HEK293 (cell line): ENCODE results near the gene BCL2L13.

Source experiments
- CTCF ChIA-PET: fragments of 350-600 bp; formaldehyde crosslinking; extraction: SDS; loops from one replicate; lab custom pipeline; 2021; ENCODE audit warnings: antibody characterized with exemption; lab: Yijun Ruan, JAX
- POLR2A ChIA-PET: fragments of 300-600 bp; formaldehyde crosslinking; extraction: SDS; loops from one replicate; lab custom pipeline; 2020; ENCODE audit warnings: antibody characterized with exemption, inconsistent platforms; lab: Yijun Ruan, JAX
- H3K27ac ChIP-seq: fragments of 200-500 bp; sonication (Bioruptor generic); 2 replicates; pipeline ENCODE4 v1.5.1; 2014; ENCODE audit warnings: low read depth, low read length, control low read depth, inconsistent platforms; ENCODE audit errors: extremely low read depth
- H3K36me3 ChIP-seq, 2 experiments: fragments of 200-500 bp in 1 of 2; sonication (Bioruptor generic) in 1 of 2; 1 replicate in 1 of 2; 2 replicates in 1 of 2; pipeline ENCODE4 v1.5.1; 2014 to 2017; ENCODE audit warnings: inconsistent platforms in 2 of 2, low read length in 2 of 2; ENCODE audit not compliant: control insufficient read depth in 2 of 2, insufficient read depth in 1 of 2
- H3K4me1 ChIP-seq: fragments of 200-500 bp; sonication (Bioruptor generic); 2 replicates; pipeline ENCODE4 v1.5.1; 2014; ENCODE audit warnings: mild to moderate bottlenecking, low read length, inconsistent platforms; ENCODE audit not compliant: control insufficient read depth, insufficient read depth
- H3K4me3 ChIP-seq: 2 replicates; pipeline ENCODE4 v1.5.1; 2011; ENCODE audit warnings: low read depth, mild to moderate bottlenecking, control low read depth, low read length, moderate library complexity
- H3K9me3 ChIP-seq: fragments of 200-500 bp; sonication (Bioruptor generic); 2 replicates; pipeline ENCODE4 v1.5.1; 2014; ENCODE audit warnings: low read depth, low read length, inconsistent platforms; ENCODE audit not compliant: control insufficient read depth, insufficient read depth
- GLIS1 ChIP-seq: fragments of 450-650 bp; formaldehyde crosslinking; IDR thresholded peaks from 2 replicates; pipeline ENCODE4 v1.5.1; 2016; ENCODE audit warnings: missing biosample characterization, missing genetic modification characterization
- HOXA7 ChIP-seq: sonication (generic); formaldehyde crosslinking; IDR thresholded peaks from 2 replicates; pipeline ENCODE4 v1.8.1; 2022; ENCODE audit warnings: missing genetic modification reagents, borderline replicate concordance
- ZBTB21 ChIP-seq: fragments of 450-650 bp; formaldehyde crosslinking; IDR thresholded peaks from 2 replicates; pipeline ENCODE4 v1.5.1; 2017; ENCODE audit warnings: missing biosample characterization, missing genetic modification characterization
- ZBTB48 ChIP-seq: fragments of 450-650 bp; formaldehyde crosslinking; IDR thresholded peaks from 2 replicates; pipeline ENCODE4 v1.5.1; 2016; ENCODE audit warnings: missing biosample characterization, missing genetic modification characterization
- ZBTB7A ChIP-seq: fragments of 450-650 bp; formaldehyde crosslinking; IDR thresholded peaks from 2 replicates; pipeline ENCODE4 v1.5.1; 2016; ENCODE audit warnings: low read depth, missing biosample characterization, missing genetic modification characterization
- ZFP41 ChIP-seq: fragments of 450-650 bp; formaldehyde crosslinking; IDR thresholded peaks from 2 replicates; pipeline ENCODE4 v1.5.1; 2016; ENCODE audit warnings: missing biosample characterization, missing genetic modification characterization, borderline replicate concordance
- ZIC2 ChIP-seq: fragments of 450-650 bp; formaldehyde crosslinking; IDR thresholded peaks from 2 replicates; pipeline ENCODE4 v1.5.1; 2016; ENCODE audit warnings: missing biosample characterization, missing genetic modification characterization
- ZNF121 ChIP-seq: fragments of 450-650 bp; formaldehyde crosslinking; IDR thresholded peaks from 2 replicates; pipeline ENCODE4 v1.5.1; 2016; ENCODE audit warnings: missing biosample characterization, missing genetic modification characterization
- ZNF140 ChIP-seq: fragments of 450-650 bp; formaldehyde crosslinking; IDR thresholded peaks from 2 replicates; pipeline ENCODE4 v1.5.1; 2016; ENCODE audit warnings: missing biosample characterization, missing genetic modification characterization
- ZNF214 ChIP-seq: fragments of 450-650 bp; formaldehyde crosslinking; IDR thresholded peaks from 2 replicates; pipeline ENCODE4 v1.5.1; 2017; ENCODE audit warnings: missing biosample characterization, mild to moderate bottlenecking, missing genetic modification characterization, borderline replicate concordance
- ZNF223 ChIP-seq: fragments of 450-650 bp; formaldehyde crosslinking; IDR thresholded peaks from 2 replicates; pipeline ENCODE4 v1.5.1; 2016; ENCODE audit warnings: missing biosample characterization, missing genetic modification characterization
- ZNF24 ChIP-seq: fragments of 450-650 bp; formaldehyde crosslinking; IDR thresholded peaks from 2 replicates; pipeline ENCODE4 v1.5.1; 2016; ENCODE audit warnings: missing biosample characterization, missing genetic modification characterization
- ZNF302 ChIP-seq: fragments of 450-650 bp; formaldehyde crosslinking; IDR thresholded peaks from 2 replicates; pipeline ENCODE4 v1.5.1; 2016; ENCODE audit warnings: missing biosample characterization, missing genetic modification characterization, low read depth
- ZNF341 ChIP-seq: fragments of 450-650 bp; formaldehyde crosslinking; IDR thresholded peaks from 2 replicates; pipeline ENCODE4; 2016; ENCODE audit warnings: low read depth, missing biosample characterization, missing genetic modification characterization
- ZNF37A ChIP-seq: fragments of 450-650 bp; IDR thresholded peaks from 2 replicates; pipeline ENCODE4 v1.5.1; 2018; ENCODE audit warnings: missing biosample characterization, missing genetic modification characterization
- ZNF391 ChIP-seq: fragments of 450-650 bp; formaldehyde crosslinking; IDR thresholded peaks from 2 replicates; pipeline ENCODE4 v1.5.1; 2016; ENCODE audit warnings: low read depth, missing biosample characterization, missing genetic modification characterization, borderline replicate concordance
- ZNF423 ChIP-seq: fragments of 450-650 bp; formaldehyde crosslinking; IDR thresholded peaks from 2 replicates; pipeline ENCODE4 v1.5.1; 2016; ENCODE audit warnings: missing biosample characterization, missing genetic modification characterization
- ZNF433 ChIP-seq: fragments of 450-650 bp; formaldehyde crosslinking; IDR thresholded peaks from 2 replicates; pipeline ENCODE4 v1.5.1; 2016; ENCODE audit warnings: missing biosample characterization, missing genetic modification characterization, low read depth
- ZNF48 ChIP-seq: fragments of 450-650 bp; formaldehyde crosslinking; IDR thresholded peaks from 2 replicates; pipeline ENCODE4 v1.5.1; 2016; ENCODE audit warnings: missing biosample characterization, missing genetic modification characterization
- ZNF501 ChIP-seq: fragments of 450-650 bp; formaldehyde crosslinking; IDR thresholded peaks from 2 replicates; pipeline ENCODE4 v1.5.1; 2016; ENCODE audit warnings: missing biosample characterization, missing genetic modification characterization
- ZNF555 ChIP-seq: fragments of 450-650 bp; formaldehyde crosslinking; conservative IDR thresholded peaks from 2 replicates; pipeline ENCODE4 v1.5.1; 2017; ENCODE audit warnings: missing biosample characterization, mild to moderate bottlenecking, missing genetic modification characterization, inconsistent platforms
- ZNF621 ChIP-seq: fragments of 450-650 bp; formaldehyde crosslinking; IDR thresholded peaks from 2 replicates; pipeline ENCODE4 v1.5.1; 2017; ENCODE audit warnings: missing biosample characterization, missing genetic modification characterization
- ZNF629 ChIP-seq: fragments of 450-650 bp; formaldehyde crosslinking; IDR thresholded peaks from 2 replicates; pipeline ENCODE4 v1.5.1; 2017; ENCODE audit warnings: missing biosample characterization, missing genetic modification characterization
- ZNF792 ChIP-seq: fragments of 450-650 bp; formaldehyde crosslinking; IDR thresholded peaks from 2 replicates; pipeline ENCODE4 v1.5.1; 2016; ENCODE audit warnings: missing biosample characterization, missing genetic modification characterization
- TF ChIP-seq, protein P1 (sequence below): fragments of 450-650 bp; formaldehyde crosslinking; IDR thresholded peaks from 2 replicates; pipeline ENCODE4 v1.5.1; 2016; ENCODE audit warnings: missing biosample characterization, missing genetic modification characterization
- TF ChIP-seq, protein P2 (sequence below): fragments of 450-650 bp; formaldehyde crosslinking; IDR thresholded peaks from 2 replicates; pipeline ENCODE4 v1.5.1; 2016; ENCODE audit warnings: missing biosample characterization, missing genetic modification characterization
- TF ChIP-seq, protein P3 (sequence below): fragments of 450-650 bp; formaldehyde crosslinking; IDR thresholded peaks from 2 replicates; pipeline ENCODE4 v1.5.0; 2017; ENCODE audit warnings: missing biosample characterization, missing genetic modification characterization, borderline replicate concordance
- TF ChIP-seq, protein P4 (sequence below): fragments of 450-650 bp; formaldehyde crosslinking; IDR thresholded peaks from 2 replicates; pipeline ENCODE4 v1.5.1; 2016; ENCODE audit warnings: missing biosample characterization, missing genetic modification characterization

Gene BCL2L13

DNA sequence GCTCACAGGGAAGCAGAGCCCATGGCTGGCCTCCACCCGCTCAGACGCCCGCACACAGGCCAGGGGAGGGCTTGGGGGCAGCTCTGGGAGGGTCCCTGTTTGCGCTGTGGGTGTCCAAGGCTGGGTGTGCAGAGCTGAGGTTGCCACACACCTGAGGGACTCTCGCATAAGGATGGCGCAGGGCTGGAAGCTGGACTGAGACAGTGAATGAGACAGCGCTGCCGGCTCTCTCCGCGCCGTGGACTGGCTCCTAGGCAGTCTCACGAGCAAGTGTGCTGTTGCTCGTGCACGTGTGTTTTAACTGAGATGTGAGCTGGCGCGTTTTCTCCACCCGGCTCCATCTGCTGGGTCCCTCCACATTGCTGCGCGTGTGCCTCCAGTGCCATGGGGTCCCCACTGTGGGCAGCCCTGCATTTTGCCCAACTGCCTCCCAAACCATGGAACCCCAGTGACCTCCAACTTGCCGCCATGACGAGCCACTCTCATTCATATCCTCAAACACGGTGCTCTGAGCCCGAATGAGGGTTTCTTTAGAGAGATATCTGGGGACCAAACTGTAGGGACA is 139.9 kb downstream of the BCL2L13 start:
- ChIA-PET CTCF (interaction anchor here (1.2 to 2.4 kb wide), 3 partner anchors 34 to 52 kb away, joined by 3 to 9 read pairs (median 6); no protein-coding TSS in a partner anchor), POLR2A (no interaction called here)
- TF ChIP-seq ZNF140 (tag by site-specific recombination) (no peak), ZNF214 (tag by site-specific recombination) (no peak), ZNF341 (tag by site-specific recombination) (no peak), ZNF621 (tag by site-specific recombination) (no peak), ZNF792 (no peak), ZFP41 (tag by site-specific recombination) (no peak)
- TF ChIP-seq, protein P1, sequence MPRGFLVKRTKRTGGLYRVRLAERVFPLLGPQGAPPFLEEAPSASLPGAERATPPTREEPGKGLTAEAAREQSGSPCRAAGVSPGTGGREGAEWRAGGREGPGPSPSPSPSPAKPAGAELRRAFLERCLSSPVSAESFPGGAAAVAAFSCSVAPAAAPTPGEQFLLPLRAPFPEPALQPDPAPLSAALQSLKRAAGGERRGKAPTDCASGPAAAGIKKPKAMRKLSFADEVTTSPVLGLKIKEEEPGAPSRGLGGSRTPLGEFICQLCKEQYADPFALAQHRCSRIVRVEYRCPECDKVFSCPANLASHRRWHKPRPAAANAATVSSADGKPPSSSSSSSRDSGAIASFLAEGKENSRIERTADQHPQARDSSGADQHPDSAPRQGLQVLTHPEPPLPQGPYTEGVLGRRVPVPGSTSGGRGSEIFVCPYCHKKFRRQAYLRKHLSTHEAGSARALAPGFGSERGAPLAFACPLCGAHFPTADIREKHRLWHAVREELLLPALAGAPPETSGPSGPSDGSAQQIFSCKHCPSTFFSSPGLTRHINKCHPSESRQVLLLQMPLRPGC (tag by site-specific recombination) = no peak
- TF ChIP-seq, protein P2, sequence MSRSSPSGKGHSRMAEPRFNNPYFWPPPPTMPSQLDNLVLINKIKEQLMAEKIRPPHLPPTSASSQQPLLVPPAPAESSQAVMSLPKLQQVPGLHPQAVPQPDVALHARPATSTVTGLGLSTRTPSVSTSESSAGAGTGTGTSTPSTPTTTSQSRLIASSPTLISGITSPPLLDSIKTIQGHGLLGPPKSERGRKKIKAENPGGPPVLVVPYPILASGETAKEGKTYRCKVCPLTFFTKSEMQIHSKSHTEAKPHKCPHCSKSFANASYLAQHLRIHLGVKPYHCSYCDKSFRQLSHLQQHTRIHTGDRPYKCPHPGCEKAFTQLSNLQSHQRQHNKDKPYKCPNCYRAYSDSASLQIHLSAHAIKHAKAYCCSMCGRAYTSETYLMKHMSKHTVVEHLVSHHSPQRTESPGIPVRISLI = no peak
- TF ChIP-seq, protein P3, sequence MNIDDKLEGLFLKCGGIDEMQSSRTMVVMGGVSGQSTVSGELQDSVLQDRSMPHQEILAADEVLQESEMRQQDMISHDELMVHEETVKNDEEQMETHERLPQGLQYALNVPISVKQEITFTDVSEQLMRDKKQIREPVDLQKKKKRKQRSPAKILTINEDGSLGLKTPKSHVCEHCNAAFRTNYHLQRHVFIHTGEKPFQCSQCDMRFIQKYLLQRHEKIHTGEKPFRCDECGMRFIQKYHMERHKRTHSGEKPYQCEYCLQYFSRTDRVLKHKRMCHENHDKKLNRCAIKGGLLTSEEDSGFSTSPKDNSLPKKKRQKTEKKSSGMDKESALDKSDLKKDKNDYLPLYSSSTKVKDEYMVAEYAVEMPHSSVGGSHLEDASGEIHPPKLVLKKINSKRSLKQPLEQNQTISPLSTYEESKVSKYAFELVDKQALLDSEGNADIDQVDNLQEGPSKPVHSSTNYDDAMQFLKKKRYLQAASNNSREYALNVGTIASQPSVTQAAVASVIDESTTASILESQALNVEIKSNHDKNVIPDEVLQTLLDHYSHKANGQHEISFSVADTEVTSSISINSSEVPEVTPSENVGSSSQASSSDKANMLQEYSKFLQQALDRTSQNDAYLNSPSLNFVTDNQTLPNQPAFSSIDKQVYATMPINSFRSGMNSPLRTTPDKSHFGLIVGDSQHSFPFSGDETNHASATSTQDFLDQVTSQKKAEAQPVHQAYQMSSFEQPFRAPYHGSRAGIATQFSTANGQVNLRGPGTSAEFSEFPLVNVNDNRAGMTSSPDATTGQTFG (tag by site-specific recombination) = no peak
- Histone ChIP-seq H3K9me3 (no peaks in the 10 kb centered on the region), H3K4me3 (no peak overlapping the region), H3K27ac (no peak overlapping the region), H3K4me1 (peaks cover 3% of the 10 kb centered on the region; the same call in 1 of the 2 replicates), H3K36me3 (no peaks in the 10 kb centered on the region)

DNA sequence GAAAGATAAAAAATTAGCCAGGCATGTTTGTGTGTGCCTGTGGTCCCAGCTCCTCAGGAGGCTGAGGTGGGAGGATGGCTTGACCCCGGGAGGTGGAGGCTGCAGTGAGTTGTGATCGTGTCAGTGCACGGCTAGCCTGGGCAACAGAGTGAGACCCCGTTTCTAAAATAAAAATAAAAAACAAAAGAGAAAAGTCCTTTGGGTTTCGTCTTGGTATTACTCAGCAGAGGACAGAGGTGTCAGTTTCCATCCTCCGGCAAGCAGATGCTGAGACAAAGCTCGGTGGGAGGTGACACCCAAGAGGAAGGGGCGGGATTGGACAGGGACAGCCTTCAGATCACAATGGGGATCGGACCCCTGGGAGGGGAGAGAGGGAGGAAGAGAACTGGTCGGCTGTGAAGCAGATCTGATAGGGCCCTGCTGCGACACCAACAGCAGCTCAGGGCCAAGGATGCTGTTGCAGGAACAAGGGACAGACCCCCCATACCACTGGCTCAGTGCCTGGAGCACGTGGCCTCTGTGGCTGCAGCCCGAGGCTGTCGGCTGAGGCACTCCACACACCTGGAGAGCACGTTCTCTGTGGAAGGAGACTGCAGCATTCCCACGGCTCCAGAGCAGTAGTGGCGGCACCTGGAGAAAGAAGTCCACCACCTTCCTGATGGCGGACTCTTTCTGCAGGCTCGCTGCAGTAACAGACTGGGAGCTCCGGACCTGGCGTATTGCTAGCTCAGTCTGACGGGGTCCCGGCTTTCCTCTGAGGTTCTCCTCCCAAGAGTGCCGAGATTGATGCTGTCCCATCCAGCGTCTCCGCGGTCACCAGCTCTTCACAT is 140.9 kb downstream of the BCL2L13 start:
- POLR2A ChIA-PET = no interaction called here
- peaks cover 3% of the 10 kb centered on the region; the same call in 1 of the 2 replicates for H3K4me1 ChIP-seq
- no peak overlapping the region for H3K27ac ChIP-seq
- CTCF ChIA-PET = interaction anchor here (0.8 to 2.4 kb wide), 6 partner anchors 9 to 297 kb away, joined by 3 to 9 read pairs (median 6); no protein-coding TSS in a partner anchor
- no peaks in the 10 kb centered on the region for H3K9me3 ChIP-seq
- H3K36me3 ChIP-seq = no peaks in the 10 kb centered on the region
- H3K4me3 ChIP-seq = no peak overlapping the region
- TF ChIP-seq ZNF555 (tag by site-specific recombination) = no peak
- TF ChIP-seq ZNF37A (tag by site-specific recombination) = no peak
- TF ChIP-seq HOXA7 (CRISPR knock-in tag) = no peak
- TF ChIP-seq ZNF629 (tag by site-specific recombination) = no peak
- peak; percentile 60 for TF ChIP-seq ZIC2 (tag by site-specific recombination)
- TF ChIP-seq ZNF391 (tag by site-specific recombination) = no peak
- no peak for TF ChIP-seq ZNF223 (tag by site-specific recombination)
- no peak for TF ChIP-seq ZNF140 (tag by site-specific recombination)
- no peak for TF ChIP-seq ZBTB48
- no peak for TF ChIP-seq ZNF302 (tag by site-specific recombination)
- no peak for TF ChIP-seq ZBTB7A (tag by site-specific recombination)
- TF ChIP-seq ZNF433 = no peak
- no peak for TF ChIP-seq ZBTB21 (tag by site-specific recombination)
- peak; percentile 51 for TF ChIP-seq GLIS1 (tag by site-specific recombination)
- no peak for TF ChIP-seq ZNF423
- TF ChIP-seq ZNF121 (tag by site-specific recombination) = 0 out of 2 replicates have a peak, but pooled peaks have one; percentile 29
- no peak for TF ChIP-seq ZNF501 (tag by site-specific recombination)
- TF ChIP-seq ZNF621 (tag by site-specific recombination) = no peak
- no peak for TF ChIP-seq ZNF24
- no peak for TF ChIP-seq ZNF48
- TF ChIP-seq, protein P4, sequence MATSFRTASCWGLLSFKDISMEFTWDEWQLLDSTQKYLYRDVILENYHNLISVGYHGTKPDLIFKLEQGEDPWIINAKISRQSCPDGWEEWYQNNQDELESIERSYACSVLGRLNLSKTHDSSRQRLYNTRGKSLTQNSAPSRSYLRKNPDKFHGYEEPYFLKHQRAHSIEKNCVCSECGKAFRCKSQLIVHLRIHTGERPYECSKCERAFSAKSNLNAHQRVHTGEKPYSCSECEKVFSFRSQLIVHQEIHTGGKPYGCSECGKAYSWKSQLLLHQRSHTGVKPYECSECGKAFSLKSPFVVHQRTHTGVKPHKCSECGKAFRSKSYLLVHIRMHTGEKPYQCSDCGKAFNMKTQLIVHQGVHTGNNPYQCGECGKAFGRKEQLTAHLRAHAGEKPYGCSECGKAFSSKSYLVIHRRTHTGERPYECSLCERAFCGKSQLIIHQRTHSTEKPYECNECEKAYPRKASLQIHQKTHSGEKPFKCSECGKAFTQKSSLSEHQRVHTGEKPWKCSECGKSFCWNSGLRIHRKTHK (tag by site-specific recombination) = no peak
